ENCODE measurements around the gene SFXN3. TPM values are rescaled to one million over a fixed set of nuclear protein-coding genes. Genes with fewer than 3 reads are reported as not detected.

Gene SFXN3
- total and polyA plus RNA-seq, 2 of the 13 experiments (the other 11 are each of a cell fraction or from before 2014, with no cell fraction given), result 16.8 to 71.5 TPM

DNA sequence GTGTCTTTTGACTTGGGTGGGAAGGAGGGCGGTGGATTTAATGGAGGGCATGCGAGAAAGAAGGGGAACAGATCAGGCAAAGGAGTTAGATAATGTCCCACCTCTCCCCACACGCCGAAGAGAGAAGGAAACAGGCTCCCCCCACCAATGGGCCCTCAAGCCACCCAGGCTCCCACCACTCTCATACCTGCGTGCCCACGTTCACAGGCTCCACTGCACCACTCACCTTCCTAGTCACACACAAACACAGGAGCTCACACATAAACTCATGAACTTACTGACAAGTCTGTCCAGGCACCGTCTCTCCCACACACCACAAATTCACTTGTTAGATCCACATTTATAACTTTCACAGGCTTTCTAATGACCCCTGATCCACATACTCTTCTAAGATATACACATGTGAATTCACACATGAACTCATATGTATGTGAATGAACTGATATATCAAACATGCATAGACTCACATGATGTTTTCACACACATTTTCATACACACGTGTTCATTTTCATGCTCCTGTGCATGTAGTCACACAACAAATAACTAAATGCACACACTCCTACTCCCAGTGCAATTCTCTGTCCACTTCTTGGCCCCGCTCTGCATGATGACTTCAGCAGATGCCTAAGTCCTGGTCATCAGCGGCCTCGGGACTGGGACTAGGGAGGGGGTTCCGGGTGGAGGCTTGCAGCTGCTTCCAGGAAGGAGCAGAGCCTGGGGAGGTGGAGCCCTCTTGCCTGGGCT, 29.9 kb upstream of the SFXN3 start (continued):
- TF ChIP-seq, protein P1, sequence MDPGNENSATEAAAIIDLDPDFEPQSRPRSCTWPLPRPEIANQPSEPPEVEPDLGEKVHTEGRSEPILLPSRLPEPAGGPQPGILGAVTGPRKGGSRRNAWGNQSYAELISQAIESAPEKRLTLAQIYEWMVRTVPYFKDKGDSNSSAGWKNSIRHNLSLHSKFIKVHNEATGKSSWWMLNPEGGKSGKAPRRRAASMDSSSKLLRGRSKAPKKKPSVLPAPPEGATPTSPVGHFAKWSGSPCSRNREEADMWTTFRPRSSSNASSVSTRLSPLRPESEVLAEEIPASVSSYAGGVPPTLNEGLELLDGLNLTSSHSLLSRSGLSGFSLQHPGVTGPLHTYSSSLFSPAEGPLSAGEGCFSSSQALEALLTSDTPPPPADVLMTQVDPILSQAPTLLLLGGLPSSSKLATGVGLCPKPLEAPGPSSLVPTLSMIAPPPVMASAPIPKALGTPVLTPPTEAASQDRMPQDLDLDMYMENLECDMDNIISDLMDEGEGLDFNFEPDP (CRISPR knock-in tag; conservative IDR thresholded peaks at IDR 0.05), result 0 out of 2 replicates have a peak, but pooled peaks have one; percentile 23
- TF ChIP-seq ZSCAN22 (CRISPR knock-in tag; IDR thresholded peaks at IDR 0.05), result no peak
- TF ChIP-seq ZNF761 (CRISPR knock-in tag; conservative IDR thresholded peaks at IDR 0.05), result 0 out of 2 replicates have a peak, but pooled peaks have one; percentile 41
- TF ChIP-seq, protein P2, sequence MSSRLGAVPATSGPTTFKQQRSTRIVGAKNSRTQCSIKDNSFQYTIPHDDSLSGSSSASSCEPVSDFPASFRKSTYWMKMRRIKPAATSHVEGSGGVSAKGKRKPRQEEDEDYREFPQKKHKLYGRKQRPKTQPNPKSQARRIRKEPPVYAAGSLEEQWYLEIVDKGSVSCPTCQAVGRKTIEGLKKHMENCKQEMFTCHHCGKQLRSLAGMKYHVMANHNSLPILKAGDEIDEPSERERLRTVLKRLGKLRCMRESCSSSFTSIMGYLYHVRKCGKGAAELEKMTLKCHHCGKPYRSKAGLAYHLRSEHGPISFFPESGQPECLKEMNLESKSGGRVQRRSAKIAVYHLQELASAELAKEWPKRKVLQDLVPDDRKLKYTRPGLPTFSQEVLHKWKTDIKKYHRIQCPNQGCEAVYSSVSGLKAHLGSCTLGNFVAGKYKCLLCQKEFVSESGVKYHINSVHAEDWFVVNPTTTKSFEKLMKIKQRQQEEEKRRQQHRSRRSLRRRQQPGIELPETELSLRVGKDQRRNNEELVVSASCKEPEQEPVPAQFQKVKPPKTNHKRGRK (CRISPR knock-in tag; IDR thresholded peaks at IDR 0.05), result no peak
- no peak for TF ChIP-seq SMYD3 (CRISPR knock-in tag; IDR thresholded peaks at IDR 0.05)
- TF ChIP-seq ZSCAN21 (CRISPR knock-in tag; IDR thresholded peaks at IDR 0.05; ENCODE audit: borderline replicate concordance), result no peak

DNA sequence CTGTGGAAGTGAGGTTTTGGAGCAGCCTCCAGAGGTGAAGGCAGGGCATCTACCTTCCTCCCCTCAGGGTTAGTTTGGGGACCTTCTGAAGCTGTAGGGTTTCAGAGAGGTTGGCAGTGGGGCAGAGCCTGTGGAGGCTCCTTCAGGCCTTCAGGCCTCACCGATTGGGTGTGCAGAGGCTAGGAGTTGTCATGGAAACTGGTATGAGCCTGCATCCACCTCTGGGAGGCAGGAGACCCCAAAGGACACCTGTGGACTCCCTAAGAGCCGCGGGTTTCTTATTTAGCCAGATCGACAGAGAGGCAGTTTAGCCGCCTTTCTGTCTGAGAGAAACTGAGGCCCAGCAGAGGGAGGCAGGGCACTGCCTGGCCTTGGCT, 29.4 kb upstream of the SFXN3 start:
- Histone ChIP-seq H3K27me3 (ENCODE audit: control insufficient read depth in 1 of 2, insufficient read depth in 2 of 2, low read length in 2 of 2) (no peaks in the 10 kb centered on the region; a peak in 1 of 5 replicates), H3K36me3 (replicated peaks in 1 of 2; ENCODE audit: control insufficient read depth in 1 of 2, insufficient read depth in 2 of 2, low read length in 2 of 2) (peaks cover 17 to 37% of the 10 kb centered on the region in 2 experiments; a peak in 4 of 5 replicates), H2AFZ (ENCODE audit: low read length) (no peak overlapping the region), H3K9ac (ENCODE audit: insufficient read depth, low read depth, low read length) (peak overlapping the region; percentile 95), H3K4me2 (ENCODE audit: low read depth, low read length) (peak overlapping the region; percentile 90), H3K4me1 (ENCODE audit: insufficient read depth, low read length) (peaks cover 25% of the 10 kb centered on the region), H3K9me3 (ENCODE audit: low read length) (no peaks in the 10 kb centered on the region), H4K20me1 (ENCODE audit: insufficient read depth, low read length) (no peaks in the 10 kb centered on the region; the same call in 1 of the 2 replicates), H3K4me3 (replicated peaks in 1 of 3; ENCODE audit: insufficient read depth in 1 of 3, low read depth in 2 of 3, low read length in 3 of 3) (0 out of 6 replicates have a peak overlapping the region, but pooled peaks of 1 of the 3 experiments have one; percentile 99), H3K27ac (ENCODE audit: extremely low read length, insufficient read depth, low read length) (peak overlapping the region; percentile 81), H3K79me2 (ENCODE audit: insufficient read depth, low read length) (peaks cover 32% of the 10 kb centered on the region)
- intact Hi-C loops (cut with micrococcal nuclease; ENCODE audit: unreplicated experiment), result no loop called here
- no peak for ATAC-seq
- DNase-seq (ENCODE audit: low spot score), result no peak
- BruUV-seq (replicated peaks), result no TSS peak
- FAIRE-seq, result no peak
- WGBS (ENCODE audit: low lambda C conversion rate), result 86% methylated on average over 1 of the region's 5 CpGs
- POLR2A ChIA-PET, result interaction anchor here (1.6 to 23.0 kb wide), 3 partner anchors 8 to 32 kb away, joined by 5 to 277 read pairs (median 124); partner anchors contain the start of gene SEMA4G
- CTCF ChIA-PET (ENCODE audit: low intra/inter-chr PET ratio, low total read pairs), result no interaction called here
- in situ Hi-C loops (cut with HindIII; ENCODE audit: extremely low pct_ligation_motif_present, low pct_unique_long_range_greater_than_20kb), result no loop called here
- TF ChIP-seq, protein P3, sequence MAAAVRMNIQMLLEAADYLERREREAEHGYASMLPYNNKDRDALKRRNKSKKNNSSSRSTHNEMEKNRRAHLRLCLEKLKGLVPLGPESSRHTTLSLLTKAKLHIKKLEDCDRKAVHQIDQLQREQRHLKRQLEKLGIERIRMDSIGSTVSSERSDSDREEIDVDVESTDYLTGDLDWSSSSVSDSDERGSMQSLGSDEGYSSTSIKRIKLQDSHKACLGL (CRISPR knock-in tag; IDR thresholded peaks at IDR 0.05), result no peak
- TF ChIP-seq, protein P4, sequence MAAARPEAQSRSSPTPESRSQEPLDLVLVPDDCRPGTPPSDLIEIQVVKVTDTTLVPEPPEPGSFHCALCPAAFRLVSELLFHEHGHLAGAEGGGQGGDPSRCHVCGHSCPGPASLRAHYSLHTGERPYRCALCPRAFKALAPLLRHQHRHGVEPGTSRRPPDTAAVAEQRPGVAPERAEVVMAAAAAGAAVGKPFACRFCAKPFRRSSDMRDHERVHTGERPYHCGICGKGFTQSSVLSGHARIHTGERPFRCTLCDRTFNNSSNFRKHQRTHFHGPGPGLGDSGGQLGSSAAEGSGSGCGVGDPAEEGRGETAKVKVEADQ (CRISPR knock-in tag; IDR thresholded peaks at IDR 0.05; ENCODE audit: borderline replicate concordance), result 0 out of 2 replicates have a peak, but pooled peaks have one; percentile 13
- peak; percentile 1 for TF ChIP-seq AGO2 (optimal IDR thresholded peaks at IDR 0.05; ENCODE audit: low read depth, low read length)
- TF ChIP-seq KLF13 (CRISPR knock-in tag; IDR thresholded peaks at IDR 0.05), result no peak
- TF ChIP-seq POLR2A (IDR thresholded peaks at IDR 0.05; ENCODE audit: insufficient read depth in 1 of 2, low read depth in 2 of 2, low read length in 2 of 2), result no peak
- TF ChIP-seq, protein P5, sequence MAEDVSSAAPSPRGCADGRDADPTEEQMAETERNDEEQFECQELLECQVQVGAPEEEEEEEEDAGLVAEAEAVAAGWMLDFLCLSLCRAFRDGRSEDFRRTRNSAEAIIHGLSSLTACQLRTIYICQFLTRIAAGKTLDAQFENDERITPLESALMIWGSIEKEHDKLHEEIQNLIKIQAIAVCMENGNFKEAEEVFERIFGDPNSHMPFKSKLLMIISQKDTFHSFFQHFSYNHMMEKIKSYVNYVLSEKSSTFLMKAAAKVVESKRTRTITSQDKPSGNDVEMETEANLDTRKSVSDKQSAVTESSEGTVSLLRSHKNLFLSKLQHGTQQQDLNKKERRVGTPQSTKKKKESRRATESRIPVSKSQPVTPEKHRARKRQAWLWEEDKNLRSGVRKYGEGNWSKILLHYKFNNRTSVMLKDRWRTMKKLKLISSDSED (CRISPR knock-in tag; IDR thresholded peaks at IDR 0.05), result no peak
- TF ChIP-seq, protein P6, sequence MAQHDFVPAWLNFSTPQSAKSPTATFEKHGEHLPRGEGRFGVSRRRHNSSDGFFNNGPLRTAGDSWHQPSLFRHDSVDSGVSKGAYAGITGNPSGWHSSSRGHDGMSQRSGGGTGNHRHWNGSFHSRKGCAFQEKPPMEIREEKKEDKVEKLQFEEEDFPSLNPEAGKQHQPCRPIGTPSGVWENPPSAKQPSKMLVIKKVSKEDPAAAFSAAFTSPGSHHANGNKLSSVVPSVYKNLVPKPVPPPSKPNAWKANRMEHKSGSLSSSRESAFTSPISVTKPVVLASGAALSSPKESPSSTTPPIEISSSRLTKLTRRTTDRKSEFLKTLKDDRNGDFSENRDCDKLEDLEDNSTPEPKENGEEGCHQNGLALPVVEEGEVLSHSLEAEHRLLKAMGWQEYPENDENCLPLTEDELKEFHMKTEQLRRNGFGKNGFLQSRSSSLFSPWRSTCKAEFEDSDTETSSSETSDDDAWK (CRISPR knock-in tag; IDR thresholded peaks at IDR 0.05), result no peak
